Subcutaneous abdominal adipose tissue (tissue), 5 donors: ENCODE results near the gene LTBP4.

ENCODE experiments used
- H3K27ac ChIP-seq: one replicate; pipeline ENCODE4 v1.7.0; 2013; ENCODE audit warnings: low read depth, mild to moderate bottlenecking, inconsistent platforms, low read length, moderate library complexity
- H3K27me3 ChIP-seq, 5 donors: one replicate each; pipeline ENCODE4 v1.7.0; 2013; ENCODE audit warnings: low read length in 5 of 5, inconsistent platforms in 1 of 5; ENCODE audit not compliant: control insufficient read depth in 5 of 5, insufficient read depth in 4 of 5
- H3K36me3 ChIP-seq, 5 donors: one replicate each; pipeline ENCODE4 v1.7.0; 2013; ENCODE audit warnings: low read length in 5 of 5; ENCODE audit not compliant: control insufficient read depth in 5 of 5, insufficient read depth in 5 of 5
- H3K4me1 ChIP-seq, 5 donors: one replicate each; pipeline ENCODE4 v1.7.0; 2013; ENCODE audit warnings: low read length in 5 of 5, mild to moderate bottlenecking in 3 of 5, moderate library complexity in 1 of 5; ENCODE audit not compliant: control insufficient read depth in 5 of 5, insufficient read depth in 5 of 5
- H3K4me3 ChIP-seq, 5 donors: one replicate each; pipeline ENCODE4 v1.7.0; 2013; ENCODE audit warnings: low read length in 5 of 5, low read depth in 1 of 5
- H3K9ac ChIP-seq, 5 donors: one replicate each; pipeline ENCODE4 v1.7.0; 2013; ENCODE audit warnings: low read length in 5 of 5, mild to moderate bottlenecking in 4 of 5, moderate library complexity in 3 of 5
- H3K9me3 ChIP-seq, 5 donors: one replicate each; pipeline ENCODE4 v1.7.0; 2013; ENCODE audit warnings: low read length in 5 of 5; ENCODE audit not compliant: control insufficient read depth in 5 of 5
- donor health status: healthy.
- donor health status: healthy.
- donor health status: healthy.
- donor health status: healthy.
- donor health status: healthy.

Gene LTBP4

DNA sequence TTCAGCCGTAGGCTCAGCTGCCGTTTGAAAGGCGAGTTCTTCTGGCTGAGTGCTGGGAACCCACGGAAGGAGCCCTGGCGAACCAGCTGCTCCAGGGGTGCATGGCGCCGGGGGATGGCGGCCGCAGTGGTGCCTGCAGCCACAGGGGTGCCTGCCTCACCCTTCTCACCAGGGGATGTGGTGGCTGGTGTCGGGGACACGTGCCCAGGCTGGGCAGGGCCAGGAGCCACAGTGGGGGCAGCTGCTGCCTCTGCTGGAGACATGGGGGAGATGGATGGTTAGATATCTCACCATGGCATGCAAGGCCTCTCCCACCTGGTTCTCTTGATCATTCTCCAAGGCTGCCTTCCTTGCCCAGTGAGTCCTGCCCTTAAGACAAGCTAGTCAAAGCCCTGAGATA, 72.2 kb downstream of the LTBP4 start:
- peaks cover 0 to 2% (median 0%) of the 10 kb centered on the region in 5 donors for H3K9me3 ChIP-seq
- H3K4me3 ChIP-seq, result no peak overlapping the region
- H3K4me1 ChIP-seq, result no peaks in the 10 kb centered on the region
- H3K36me3 ChIP-seq, result peaks cover 18 to 93% (median 87%) of the 10 kb centered on the region in 5 donors
- H3K27me3 ChIP-seq, result no peaks in the 10 kb centered on the region
- H3K27ac ChIP-seq, result no peak overlapping the region
- no peak overlapping the region for H3K9ac ChIP-seq

DNA sequence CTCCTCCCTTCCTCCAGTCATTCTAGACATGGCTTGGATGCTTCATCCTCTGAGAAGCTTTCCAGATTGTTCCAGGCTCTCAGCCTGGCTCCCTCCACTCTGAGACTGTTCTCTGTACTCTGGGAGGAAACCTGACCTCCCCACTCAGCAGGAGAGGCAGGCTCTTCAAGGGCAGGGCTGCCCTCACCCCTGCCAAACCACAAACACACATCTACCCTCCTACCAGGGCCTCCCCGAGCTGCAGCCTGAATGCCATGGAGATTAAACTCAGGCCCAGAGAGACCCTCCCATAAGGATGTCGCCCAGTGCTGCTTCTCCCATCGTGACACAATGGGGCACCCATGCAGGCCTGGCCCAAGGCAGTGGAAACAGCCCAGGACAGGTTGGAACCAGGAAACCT, 73.1 kb downstream of the LTBP4 start:
- Histone ChIP-seq H3K4me1 (no peaks in the 10 kb centered on the region), H3K9me3 (peaks cover 0 to 2% (median 0%) of the 10 kb centered on the region in 5 donors), H3K4me3 (no peak overlapping the region), H3K36me3 (peaks cover 14 to 93% (median 85%) of the 10 kb centered on the region in 5 donors), H3K9ac (no peak overlapping the region), H3K27ac (no peak overlapping the region), H3K27me3 (no peaks in the 10 kb centered on the region)

DNA sequence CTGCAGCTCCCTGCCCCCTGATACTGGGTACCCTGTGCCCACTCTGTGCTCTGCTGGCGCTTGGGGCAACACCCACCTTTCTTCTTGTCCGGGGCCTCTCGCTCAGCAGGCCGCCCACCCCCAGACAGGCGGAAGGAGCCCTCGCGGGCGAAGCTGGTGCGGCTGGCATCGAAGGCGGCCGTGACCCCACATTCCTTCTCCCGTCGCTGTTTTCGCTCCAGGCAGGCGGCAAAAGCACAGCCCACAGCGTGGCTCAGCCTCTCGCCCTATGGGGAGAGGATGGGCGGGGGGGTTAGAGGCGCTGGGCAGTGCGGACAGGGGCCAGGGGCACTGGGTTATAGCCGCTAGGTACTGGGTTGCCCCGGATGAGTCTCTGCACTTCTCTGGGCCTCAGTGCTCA, 76.0 kb downstream of the LTBP4 start:
- peaks cover 11 to 88% (median 76%) of the 10 kb centered on the region in 5 donors for H3K36me3 ChIP-seq
- H3K9ac ChIP-seq, result no peak overlapping the region
- H3K4me1 ChIP-seq, result no peaks in the 10 kb centered on the region
- no peak overlapping the region for H3K4me3 ChIP-seq
- no peak overlapping the region for H3K27ac ChIP-seq
- H3K27me3 ChIP-seq, result no peaks in the 10 kb centered on the region
- no peaks in the 10 kb centered on the region for H3K9me3 ChIP-seq
